Stimulated activated CD4-positive, alpha-beta T cell treated with anti-CD3 and anti-CD28 coated beads, Interleukin-4, amount 100 ng/mL, for 48 hours (primary cell): ENCODE measurements around the gene RBM10.
"Not testable (repeated sequence)": the region's sequence is repeated elsewhere in the genome, so short reads cannot be mapped to it uniquely, and the experiment has no call there.

ENCODE experiments used
- DNase-seq, 2 donors: peaks; one replicate each; pipeline ENCODE4 v3.0.0-alpha.2; 2020; ENCODE audit warnings: low read depth in 2 of 2

The RBM10 gene, protein sequence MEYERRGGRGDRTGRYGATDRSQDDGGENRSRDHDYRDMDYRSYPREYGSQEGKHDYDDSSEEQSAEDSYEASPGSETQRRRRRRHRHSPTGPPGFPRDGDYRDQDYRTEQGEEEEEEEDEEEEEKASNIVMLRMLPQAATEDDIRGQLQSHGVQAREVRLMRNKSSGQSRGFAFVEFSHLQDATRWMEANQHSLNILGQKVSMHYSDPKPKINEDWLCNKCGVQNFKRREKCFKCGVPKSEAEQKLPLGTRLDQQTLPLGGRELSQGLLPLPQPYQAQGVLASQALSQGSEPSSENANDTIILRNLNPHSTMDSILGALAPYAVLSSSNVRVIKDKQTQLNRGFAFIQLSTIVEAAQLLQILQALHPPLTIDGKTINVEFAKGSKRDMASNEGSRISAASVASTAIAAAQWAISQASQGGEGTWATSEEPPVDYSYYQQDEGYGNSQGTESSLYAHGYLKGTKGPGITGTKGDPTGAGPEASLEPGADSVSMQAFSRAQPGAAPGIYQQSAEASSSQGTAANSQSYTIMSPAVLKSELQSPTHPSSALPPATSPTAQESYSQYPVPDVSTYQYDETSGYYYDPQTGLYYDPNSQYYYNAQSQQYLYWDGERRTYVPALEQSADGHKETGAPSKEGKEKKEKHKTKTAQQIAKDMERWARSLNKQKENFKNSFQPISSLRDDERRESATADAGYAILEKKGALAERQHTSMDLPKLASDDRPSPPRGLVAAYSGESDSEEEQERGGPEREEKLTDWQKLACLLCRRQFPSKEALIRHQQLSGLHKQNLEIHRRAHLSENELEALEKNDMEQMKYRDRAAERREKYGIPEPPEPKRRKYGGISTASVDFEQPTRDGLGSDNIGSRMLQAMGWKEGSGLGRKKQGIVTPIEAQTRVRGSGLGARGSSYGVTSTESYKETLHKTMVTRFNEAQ

DNA sequence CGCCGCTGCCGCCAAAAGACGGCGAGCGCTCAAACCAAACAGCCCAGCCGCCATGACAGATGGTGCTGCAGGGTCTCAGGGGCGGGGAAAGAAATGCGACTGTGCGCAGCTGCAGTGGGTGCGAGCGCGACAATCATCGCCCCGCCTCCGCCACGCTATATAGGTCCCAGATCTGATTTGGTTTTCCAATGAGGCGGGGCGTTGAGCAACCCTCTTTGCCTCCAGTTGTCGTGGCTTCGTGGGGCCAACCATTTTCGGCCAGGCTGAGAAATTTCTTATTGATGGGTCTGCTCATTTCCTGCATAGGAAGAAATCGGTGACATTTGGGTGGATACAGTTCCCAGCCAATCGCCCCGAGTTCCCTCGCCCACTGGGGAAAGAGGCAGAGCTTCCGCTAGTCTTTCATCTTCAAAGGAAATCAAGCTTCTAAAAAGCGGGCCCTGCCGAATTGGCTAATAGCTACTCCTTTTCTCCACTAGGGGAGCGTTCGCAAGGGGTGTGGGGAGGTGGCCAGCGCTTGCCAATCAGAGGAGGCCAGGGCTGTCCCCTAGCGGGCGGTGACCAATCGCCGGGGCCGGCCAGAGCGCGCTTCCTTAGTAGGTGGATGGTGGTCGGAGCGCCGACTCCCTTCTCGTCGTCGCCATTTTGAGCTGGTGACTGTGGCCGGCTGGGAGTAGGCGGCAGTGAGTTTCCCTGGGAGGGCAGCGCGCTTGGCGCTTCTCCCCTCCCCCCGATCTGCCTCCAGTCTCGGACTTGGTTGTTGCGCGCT, at the start of gene RBM10, which contains the start of gene NDUFB11:
Gene RBM10, plus strand, starts transcription at position 596 of the 769 bp plus-strand sequence. CDS start 2,261 bp downstream, outside the sequence.
Gene NDUFB11, minus strand, starts transcription at position 77 of the 769 bp plus-strand sequence. Its CDS starts 23 bp downstream, at position 54.
- DNase-seq: peak; percentile 74 to 86

DNA sequence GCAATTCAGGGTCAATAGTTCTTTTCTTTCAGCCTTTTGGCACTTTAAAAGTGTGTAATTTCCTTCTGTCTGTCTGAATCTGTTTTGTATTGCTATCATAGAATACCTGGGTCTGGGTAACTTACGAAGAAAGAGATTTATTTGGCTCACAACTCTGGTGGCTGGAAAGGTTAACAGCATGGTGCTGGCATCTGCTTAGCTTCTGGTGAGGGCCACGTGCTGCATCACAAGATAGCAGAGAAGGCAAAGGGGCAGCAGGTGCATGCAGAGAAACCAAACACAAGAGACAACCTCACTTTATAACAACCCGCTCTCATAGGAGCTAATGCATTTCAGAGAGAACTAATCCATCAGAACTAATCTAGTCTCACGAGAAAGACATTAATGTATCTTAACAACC, 48.0 kb upstream of the RBM10 start:
- DNase-seq: no peak

DNA sequence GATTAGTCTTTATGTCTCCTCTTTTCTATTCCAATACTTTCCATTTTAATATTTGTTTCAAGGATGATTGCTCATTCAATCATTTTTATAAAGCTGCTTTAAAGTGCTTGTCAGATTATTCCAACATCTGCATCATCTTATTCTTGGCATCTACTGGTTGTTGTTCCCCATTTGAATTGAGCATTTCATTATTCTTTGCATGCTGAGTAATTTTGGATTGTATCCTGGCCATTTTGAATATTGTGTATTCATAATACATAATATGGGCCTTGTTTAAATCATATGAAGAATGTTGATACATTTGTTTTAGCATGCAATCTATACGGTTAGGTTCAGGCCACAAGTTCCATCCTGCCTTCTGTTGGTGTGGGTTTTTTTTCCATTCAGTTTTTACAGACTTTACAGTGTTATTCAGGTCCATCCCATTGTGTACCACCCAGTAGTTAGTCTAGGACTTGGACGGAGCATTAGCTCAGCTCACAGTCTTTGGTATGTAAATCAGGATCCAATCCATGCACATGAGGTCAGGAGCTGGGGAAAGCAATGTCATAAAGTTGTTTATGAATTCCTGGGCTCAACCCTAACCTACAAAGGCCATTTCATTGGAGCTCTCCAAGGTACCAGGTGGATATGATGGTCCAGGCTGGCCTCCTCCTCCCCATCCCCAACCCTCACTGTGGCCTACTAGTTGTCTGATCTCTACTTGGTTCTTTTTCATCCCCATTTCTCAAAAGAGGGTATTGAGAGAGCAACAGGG, 46.5 kb upstream of the RBM10 start:
- DNase-seq: no peak

DNA sequence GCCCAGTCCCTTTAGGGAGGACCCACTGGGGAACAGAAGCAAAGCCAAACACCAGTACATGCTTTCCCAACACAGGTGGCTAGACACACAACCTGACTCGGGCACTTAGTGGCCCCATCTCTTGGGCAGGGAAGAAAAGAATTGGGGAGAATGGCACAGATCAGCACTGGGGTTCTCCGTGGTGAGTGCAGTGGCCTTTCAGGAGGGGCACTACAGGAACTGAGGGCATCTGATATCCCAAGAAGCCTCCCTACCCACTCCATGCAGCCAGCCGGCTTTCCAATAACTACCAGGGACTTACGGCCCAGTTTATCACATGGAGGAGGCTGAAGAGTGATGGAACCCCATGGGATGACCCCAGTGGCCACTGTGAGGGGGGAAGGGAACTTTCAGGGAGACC, 43.8 kb upstream of the RBM10 start:
- no peak for DNase-seq

DNA sequence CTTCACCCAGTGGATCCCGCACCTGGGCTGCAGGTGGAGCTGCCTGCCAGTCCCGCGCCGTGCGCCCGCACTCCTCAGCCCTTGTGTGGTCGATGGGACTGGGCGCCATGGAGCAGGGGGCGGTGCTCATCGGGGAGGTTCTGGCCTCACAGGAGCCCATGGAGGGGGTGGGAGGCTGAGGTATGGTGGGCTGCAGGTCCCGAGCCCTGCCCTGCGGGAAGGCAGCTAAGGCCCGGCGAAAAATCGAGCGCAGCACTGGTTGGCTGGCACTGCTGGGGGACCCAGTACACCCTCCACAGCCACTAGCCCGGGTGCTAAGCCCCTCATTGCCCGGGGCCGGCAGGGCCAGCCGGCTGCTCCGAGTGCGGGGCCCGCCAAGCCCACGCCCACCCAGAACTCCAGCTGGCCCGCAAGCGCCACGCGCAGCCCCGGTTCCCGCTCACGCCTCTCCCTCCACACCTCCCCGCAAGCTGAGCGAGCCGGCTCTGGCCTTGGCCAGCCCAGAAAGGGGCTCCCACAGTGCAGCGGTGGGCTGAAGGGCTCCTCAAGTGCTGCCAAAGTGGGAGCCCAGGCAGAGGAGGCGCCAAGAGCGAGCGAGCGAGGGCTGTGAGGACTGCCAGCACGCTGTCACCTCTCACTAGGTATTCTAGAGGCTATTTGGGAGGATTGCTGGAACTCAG, 33.9 kb upstream of the RBM10 start:
- not testable (repeated sequence) for DNase-seq

DNA sequence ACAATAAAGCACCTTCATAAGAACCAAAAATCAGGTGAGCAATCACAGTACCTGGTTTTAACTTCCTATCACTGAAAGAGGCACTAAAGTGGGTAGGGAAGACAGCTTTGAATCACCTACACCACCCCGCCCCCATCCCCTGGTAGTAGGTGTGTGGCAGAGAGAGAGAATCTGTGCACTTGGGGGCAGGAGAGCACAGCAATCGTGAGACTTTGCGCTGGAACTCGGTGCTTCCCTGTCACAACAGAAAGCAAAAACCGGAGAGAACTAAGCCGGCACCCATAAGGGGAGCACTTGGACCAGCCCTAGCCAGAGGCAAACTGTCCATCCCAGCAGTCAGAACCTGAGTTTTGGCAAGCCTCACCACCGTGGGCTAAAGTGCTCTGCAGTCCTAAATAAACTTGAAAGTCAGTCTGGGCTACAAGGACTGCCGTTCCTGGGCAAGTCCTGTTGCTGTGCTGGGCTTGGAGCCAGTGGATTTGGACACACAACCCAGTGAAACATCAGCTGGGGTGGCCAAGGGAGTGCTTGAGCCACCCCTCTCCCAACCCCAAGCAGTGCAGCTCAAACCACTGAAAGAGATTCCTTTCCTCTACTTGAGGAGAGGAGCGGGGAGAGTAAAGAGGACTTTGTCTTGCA, 32.6 kb upstream of the RBM10 start:
- no peak for DNase-seq

DNA sequence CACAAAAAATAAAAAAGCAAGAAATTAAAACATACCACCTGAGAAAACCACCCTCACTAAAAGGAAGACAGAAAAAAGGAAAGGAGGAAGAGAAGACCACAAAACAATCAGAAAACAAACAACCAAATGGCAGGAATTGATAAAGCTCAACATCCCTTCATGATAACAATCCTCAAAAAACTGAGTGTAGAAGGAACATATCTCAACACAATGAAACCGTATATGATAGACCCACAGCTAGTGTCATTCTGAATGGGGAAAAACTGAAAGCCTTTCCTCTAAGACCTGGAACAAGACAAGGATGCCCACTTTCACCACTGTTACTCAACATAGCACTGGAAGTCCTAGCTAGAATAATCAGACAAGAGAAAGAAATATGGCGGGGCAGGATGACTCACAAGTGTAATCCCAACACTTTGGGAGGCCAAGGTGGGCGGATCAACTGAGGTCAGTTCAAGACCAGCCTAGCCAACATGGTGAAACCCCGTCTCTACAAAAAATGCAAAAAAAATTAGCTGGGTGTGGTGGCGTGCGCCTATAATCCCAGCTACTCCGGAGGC, 28.4 kb upstream of the RBM10 start:
- not testable (repeated sequence) for DNase-seq

DNA sequence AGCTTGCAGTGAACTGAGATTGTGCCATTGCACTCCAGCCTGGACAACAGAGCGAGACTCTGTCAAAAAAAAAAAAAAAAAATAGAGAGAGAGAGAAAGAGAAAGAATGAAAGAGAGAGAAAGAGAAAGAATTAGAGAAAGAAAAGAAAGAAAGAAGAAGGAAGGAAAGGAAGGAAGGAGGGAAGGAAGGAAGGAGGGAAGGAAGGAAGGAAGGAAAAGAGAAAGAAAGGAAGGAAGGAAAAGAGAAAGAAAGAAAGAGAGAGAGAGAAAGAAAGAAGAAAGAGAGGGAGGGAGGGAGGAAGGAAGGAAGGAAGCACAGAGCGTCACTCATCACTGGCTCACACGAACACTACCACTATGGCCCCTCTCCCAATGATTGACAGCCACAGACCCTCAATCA, 20.6 kb upstream of the RBM10 start:
- DNase-seq: not testable (repeated sequence)

DNA sequence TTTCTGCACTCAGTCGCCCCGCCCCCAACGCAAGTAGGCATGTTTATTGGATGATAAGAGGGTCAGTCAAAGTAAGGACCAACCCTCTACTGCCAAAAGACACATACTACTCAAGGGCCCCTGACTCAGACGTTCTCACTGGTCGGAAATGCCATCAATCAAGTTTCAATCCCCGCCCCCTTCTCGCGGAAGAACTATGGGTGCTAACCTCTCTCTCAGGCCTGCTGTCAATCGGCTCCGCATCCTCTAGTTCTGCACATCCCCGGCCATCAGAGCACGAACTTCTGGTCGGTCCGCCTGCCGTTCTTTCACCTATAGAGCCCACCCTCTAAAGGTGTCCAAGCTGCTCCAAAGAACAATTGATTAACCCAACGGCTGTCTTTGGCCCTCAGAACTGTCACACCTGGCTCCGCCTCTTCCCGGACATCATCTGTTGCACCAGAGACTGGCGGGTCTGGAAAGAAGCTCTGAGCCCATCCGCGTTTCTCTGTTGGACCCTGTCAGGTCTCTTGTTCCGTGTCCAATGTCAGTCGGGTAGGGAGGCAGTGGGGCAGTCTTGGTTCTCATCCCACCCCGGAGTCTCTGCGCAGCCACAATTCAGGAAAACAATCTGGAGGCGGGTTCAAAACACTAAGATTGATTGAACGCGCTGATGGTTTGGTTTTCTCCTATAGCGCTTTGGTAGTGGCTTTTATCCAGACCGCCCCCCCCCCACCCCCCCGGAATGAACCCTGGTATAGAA, 15.7 kb upstream of the RBM10 start:
- DNase-seq: peak; percentile 76 to 80

DNA sequence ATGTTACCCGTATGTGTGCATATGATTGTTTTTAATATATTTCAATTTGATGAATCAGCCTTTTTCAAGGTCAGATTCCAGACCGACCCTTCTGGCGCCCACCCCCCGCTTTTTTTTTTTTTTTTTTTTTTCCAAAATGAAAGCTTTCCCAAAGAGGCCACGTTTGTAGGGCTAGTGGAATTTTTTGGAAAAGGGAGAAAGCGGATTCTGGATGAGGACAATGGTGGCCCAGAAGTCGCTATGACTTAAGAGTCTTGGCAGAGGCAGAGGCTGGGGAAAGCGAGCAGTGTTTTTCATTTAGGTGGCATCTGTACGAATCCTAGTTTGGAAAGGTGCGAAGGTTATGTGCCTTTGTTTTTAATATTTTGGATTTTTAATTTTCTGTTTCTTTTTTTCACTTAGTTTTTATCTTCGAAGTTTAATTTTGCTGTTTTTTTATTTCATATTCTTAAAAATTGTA, 15.1 kb upstream of the RBM10 start:
- DNase-seq: no peak

DNA sequence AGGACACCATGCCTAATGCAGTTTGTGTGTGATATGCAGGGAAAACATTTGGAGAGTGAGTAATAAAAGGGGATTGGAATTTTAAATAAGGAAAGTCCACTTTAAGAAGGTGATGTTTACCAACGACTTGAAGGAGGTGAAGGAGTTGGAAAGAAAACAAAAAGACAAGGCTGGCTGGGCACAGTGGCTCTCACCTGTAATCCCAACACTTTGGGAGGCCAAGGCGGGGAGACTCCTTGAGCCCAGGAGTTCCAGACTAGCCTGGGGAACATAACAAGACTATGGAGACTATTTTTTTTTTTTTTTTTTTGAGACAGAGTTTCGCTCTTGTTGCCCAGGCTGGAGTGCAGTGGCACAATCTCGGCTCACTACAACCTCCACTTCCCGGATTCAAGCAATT, 11.5 kb upstream of the RBM10 start:
- no peak for DNase-seq

DNA sequence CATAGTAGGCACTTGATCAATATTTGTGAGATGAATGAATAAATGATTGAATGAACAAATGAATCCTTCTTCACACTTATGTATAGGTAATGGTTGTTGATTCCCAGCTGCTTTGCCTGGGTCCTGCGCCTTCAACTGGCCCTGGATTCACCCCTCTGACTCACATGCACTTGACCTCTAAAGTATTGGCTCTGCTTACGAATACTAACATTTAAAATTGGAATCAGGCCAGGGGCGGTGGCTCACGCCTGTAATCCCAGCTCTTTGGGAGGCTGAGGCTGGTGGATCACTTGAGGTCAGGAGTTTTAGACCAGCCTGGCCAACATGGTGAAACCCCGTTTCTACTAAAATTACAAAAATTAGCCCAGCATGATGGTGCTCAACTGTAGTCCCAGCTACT, 9.4 kb upstream of the RBM10 start:
- not testable (repeated sequence) for DNase-seq

DNA sequence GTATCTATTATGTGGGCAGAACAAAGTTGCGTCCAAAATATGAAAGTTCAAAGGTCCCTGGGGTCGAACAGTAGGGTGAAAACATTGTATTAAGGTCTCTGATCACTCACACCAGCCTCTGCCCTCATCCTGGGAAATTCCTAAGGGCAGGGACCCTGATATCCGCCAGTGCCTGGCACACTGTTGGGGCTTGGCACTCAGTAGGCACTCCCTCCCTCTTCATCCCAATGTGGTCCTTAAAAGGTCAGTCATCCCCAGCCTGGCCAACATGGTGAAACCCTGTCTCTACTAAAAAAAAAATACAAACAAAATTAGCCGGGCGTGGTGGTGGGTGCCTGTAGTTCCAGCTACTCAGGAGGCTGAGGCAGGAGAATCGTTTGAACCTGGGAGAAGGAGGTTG, 6.8 kb upstream of the RBM10 start:
- DNase-seq: no peak

DNA sequence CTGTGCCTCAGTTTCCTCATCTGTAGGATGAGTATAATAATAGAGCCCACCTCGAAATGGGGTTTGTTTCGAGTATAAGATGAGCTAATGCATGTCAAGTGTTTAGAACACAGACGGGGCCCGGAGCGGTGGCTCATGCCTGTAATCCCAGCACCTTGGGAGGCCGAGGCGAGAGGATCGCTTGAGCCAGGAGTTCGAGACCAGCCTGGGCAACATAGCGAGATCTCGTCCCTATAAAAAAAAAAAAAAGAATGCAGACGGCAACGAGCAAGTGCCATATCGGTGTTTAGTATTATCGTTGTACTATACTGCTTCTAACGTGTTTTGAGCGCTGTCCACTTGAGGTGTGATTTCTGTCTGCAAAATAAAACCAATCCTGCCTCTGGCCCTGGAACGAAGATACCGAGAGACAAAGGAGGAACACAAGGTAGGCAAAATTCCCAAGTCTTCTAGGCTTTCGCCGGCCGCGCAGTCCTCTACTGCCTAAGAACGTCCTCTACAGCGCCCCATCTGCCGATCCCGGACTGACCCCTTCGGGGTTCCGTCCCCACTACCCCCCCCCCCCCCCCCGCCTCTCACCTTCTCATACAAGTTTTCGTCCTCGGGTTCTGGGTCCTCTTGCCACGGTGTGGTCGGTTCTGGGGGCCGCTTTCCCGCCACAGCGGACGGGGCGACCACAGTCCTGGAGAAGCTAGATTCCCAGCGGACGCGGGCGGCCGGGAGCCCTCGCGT, 961 bp upstream of the RBM10 start:
- no peak for DNase-seq

DNA sequence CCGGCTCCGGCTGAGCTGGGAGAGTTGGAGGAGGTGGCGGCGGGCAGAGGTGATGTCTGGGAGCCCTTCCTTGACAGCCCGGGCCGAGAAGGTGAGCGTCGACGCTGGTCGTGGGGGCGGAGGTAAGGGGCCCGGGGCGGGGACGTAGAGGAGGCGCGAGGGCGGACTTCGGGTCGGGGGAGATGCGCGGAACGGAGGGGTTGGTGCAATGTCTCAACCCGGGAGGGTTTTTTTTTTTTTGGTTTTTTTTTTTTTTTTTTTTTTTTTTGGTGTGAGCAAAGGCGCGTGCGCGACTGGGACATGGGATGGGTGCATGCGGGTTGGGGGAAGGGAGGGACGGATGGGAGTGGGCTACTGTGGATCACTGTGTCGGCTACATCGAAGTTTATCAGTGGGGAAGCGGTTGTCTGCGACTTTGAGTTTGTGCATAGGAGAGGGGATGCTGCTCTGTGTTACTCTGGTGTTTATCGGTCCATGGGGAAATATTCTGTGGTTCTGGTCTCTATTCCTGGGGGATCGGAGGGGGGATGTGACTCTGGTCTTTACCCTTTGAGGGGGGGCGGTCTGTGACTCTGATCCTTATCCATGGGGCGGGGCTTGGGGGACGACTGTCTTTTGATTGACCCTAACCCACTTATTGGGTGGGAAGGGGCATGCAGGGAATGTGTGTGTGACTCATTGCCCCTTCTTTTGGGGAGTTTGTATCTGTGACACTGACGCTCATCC, 537 bp downstream of the RBM10 start:
- no peak for DNase-seq

DNA sequence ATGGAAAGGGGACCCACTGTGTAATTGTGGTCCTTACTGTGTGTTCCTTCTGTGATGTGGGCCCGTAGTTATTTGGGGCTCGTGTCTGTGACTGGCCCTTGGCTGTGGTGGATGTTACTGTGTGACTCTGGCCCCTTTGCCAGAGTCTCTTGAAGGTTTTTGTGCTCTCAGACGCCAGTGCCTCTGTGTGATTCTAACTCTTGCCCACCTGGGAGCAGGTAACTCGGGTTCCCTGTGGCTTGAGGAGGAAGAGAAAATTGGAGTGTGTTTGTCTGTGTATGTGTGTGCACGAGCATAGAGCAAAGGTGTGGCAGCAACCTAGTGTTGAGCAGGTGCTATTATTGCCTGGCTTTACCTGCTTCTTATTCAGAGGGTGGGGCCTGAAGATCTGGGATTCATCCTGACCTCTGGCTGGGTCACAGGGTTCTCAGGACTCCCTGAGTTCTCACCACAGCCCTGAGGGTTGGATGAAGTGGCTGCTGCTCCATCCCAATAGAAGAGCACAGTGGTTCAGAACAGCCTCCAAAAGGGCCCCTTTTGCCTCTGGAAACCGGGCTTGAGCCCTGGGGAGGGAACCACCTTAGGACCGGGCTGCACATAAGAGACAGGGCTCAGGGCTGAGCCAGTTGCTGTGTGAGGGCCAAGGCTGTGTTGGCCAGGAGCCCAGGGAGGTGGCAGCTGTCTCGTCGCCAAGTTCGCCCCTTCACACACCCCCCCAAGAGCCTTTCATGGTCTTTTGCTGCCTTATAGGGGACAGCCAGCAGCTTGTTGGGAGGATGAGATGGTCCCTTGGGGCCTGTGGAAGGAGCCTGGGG, 1.3 kb downstream of the RBM10 start:
- DNase-seq: no peak
